GM18907 (cell line): ENCODE results near the gene GRAP2.

Experiments used
- ATAC-seq: cut with Tn5 transposase; IDR thresholded peaks from one replicate; pipeline ENCODE4 v1.9.1; 2021; ENCODE audit warnings: mild to moderate bottlenecking, moderate library complexity; ENCODE audit not compliant: unreplicated experiment

The GRAP2 gene

GRCh38 chr22:39923696-39924095, 22.8 kb downstream of the GRAP2 start:
- ATAC-seq, result no peak

- no peak for ATAC-seq
Observed at GRCh38 chr22:39924286-39924685, 23.4 kb downstream of the GRAP2 start.

GRCh38 chr22:39925273-39925672, 24.4 kb downstream of the GRAP2 start:
- no peak for ATAC-seq

GRCh38 chr22:39925909-39926679, 25.2 kb downstream of the GRAP2 start:
- ATAC-seq, result no peak

- no peak for ATAC-seq
Observed at GRCh38 chr22:39926753-39927152, 25.9 kb downstream of the GRAP2 start.

- ATAC-seq, result no peak
Observed at GRCh38 chr22:39927544-39927943, 26.7 kb downstream of the GRAP2 start.

GRCh38 chr22:39928536-39929520, 27.9 kb downstream of the GRAP2 start:
- ATAC-seq, result no peak

GRCh38 chr22:39931251-39931650, 30.4 kb downstream of the GRAP2 start:
- no peak for ATAC-seq

GRCh38 chr22:39932166-39932565, 31.3 kb downstream of the GRAP2 start:
- no peak for ATAC-seq

GRCh38 chr22:39932918-39933649, 32.2 kb downstream of the GRAP2 start:
- no peak for ATAC-seq

GRCh38 chr22:39933741-39934140, 32.9 kb downstream of the GRAP2 start:
- ATAC-seq, result no peak

GRCh38 chr22:39935116-39935515, 34.2 kb downstream of the GRAP2 start:
- no peak for ATAC-seq

GRCh38 chr22:39935612-39936011, 34.7 kb downstream of the GRAP2 start:
- no peak for ATAC-seq

- no peak for ATAC-seq
Observed at GRCh38 chr22:39936523-39937145, 35.8 kb downstream of the GRAP2 start.

GRCh38 chr22:39937906-39938305, 37.0 kb downstream of the GRAP2 start:
- no peak for ATAC-seq

- ATAC-seq, result no peak
Observed at GRCh38 chr22:39938509-39939111, 37.7 kb downstream of the GRAP2 start.

- ATAC-seq, result no peak
Observed at GRCh38 chr22:39939830-39940229, 38.9 kb downstream of the GRAP2 start.

GRCh38 chr22:39940757-39941305, 39.9 kb downstream of the GRAP2 start:
- ATAC-seq, result no peak

GRCh38 chr22:39941601-39942000, 40.7 kb downstream of the GRAP2 start:
- no peak for ATAC-seq
